IMR-90 (cell line): ENCODE data around the gene PARL.

Source experiments
- BHLHE40 ChIP-seq: fragments of 150-350 bp; IDR thresholded peaks from 2 replicates; pipeline ENCODE4 v1.6.1; 2016; ENCODE audit warnings: mild to moderate bottlenecking, low read depth, low read length
- CEBPB ChIP-seq: IDR thresholded peaks from 2 replicates; pipeline ENCODE4 v1.6.1; 2012; ENCODE audit warnings: low read depth, low read length, improper control_type of control experiment
- CHD1 ChIP-seq: IDR thresholded peaks from 2 replicates; pipeline ENCODE4 v1.6.1; 2012; ENCODE audit warnings: low read depth, low read length, improper control_type of control experiment
- MAFK ChIP-seq: IDR thresholded peaks from 2 replicates; pipeline ENCODE4 v1.6.1; 2012; ENCODE audit warnings: low read depth, low read length, improper control_type of control experiment
- MXI1 ChIP-seq: IDR thresholded peaks from 2 replicates; pipeline ENCODE4 v1.6.1; 2012; ENCODE audit warnings: low read depth, mild to moderate bottlenecking, low read length, moderate library complexity, borderline replicate concordance
- POLR2A ChIP-seq: IDR thresholded peaks from 2 replicates; pipeline ENCODE4 v1.6.1; 2012; ENCODE audit warnings: mild to moderate bottlenecking, low read depth, low read length
- RAD21 ChIP-seq: IDR thresholded peaks from 2 replicates; pipeline ENCODE4 v1.6.1; 2012; ENCODE audit warnings: low read length, improper control_type of control experiment
- SMC3 ChIP-seq: fragments of 150-350 bp; IDR thresholded peaks from 2 replicates; pipeline ENCODE4 v1.6.1; 2016; ENCODE audit warnings: low read depth, mild to moderate bottlenecking, antibody characterized with exemption, low read length, moderate library complexity
- TF ChIP-seq, protein P1 (sequence below): conservative IDR thresholded peaks from 2 replicates; pipeline ENCODE4 v1.5.1; 2012; ENCODE audit warnings: mild to moderate bottlenecking, low read depth, low read length, improper control_type of control experiment
- TF ChIP-seq, protein P2 (sequence below): fragments of 150-350 bp; IDR thresholded peaks from 2 replicates; pipeline ENCODE4 v1.6.1; 2017; ENCODE audit warnings: mild to moderate bottlenecking, antibody characterized with exemption, low read length, low read depth
- TF ChIP-seq, protein P3 (sequence below): fragments of 150-350 bp; IDR thresholded peaks from 2 replicates; pipeline ENCODE4 v1.6.1; 2016; ENCODE audit warnings: low read depth, mild to moderate bottlenecking, low read length, moderate library complexity, borderline replicate concordance

DNA sequence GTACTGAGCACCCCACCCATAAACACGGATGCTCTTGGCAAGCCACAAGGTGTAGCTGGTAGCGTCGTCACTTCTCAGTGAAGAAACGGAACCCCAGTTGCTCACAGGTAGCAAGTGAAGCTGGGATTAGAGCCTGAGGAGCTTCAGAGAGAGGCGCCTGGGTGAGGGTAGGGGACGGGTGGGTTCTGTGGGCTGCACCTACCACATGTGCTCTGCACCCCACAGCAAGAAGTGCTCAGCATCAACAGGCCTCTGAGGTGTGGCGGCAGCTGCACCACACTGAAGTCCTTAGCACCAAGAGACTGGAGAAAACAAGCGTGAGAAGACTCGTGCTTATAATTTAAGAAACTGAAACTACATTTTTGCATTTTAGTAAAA is 69.1 kb downstream of the PARL start:
- TF ChIP-seq POLR2A = no peak
- TF ChIP-seq, protein P1, sequence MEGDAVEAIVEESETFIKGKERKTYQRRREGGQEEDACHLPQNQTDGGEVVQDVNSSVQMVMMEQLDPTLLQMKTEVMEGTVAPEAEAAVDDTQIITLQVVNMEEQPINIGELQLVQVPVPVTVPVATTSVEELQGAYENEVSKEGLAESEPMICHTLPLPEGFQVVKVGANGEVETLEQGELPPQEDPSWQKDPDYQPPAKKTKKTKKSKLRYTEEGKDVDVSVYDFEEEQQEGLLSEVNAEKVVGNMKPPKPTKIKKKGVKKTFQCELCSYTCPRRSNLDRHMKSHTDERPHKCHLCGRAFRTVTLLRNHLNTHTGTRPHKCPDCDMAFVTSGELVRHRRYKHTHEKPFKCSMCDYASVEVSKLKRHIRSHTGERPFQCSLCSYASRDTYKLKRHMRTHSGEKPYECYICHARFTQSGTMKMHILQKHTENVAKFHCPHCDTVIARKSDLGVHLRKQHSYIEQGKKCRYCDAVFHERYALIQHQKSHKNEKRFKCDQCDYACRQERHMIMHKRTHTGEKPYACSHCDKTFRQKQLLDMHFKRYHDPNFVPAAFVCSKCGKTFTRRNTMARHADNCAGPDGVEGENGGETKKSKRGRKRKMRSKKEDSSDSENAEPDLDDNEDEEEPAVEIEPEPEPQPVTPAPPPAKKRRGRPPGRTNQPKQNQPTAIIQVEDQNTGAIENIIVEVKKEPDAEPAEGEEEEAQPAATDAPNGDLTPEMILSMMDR = no peak
- TF ChIP-seq, protein P2, sequence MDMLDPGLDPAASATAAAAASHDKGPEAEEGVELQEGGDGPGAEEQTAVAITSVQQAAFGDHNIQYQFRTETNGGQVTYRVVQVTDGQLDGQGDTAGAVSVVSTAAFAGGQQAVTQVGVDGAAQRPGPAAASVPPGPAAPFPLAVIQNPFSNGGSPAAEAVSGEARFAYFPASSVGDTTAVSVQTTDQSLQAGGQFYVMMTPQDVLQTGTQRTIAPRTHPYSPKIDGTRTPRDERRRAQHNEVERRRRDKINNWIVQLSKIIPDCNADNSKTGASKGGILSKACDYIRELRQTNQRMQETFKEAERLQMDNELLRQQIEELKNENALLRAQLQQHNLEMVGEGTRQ = no peak
- no peak for TF ChIP-seq CHD1
- no peak for TF ChIP-seq RAD21
- TF ChIP-seq MAFK = no peak
- no peak for TF ChIP-seq BHLHE40
- TF ChIP-seq CEBPB = no peak
- TF ChIP-seq SMC3 = no peak
- TF ChIP-seq, protein P3, sequence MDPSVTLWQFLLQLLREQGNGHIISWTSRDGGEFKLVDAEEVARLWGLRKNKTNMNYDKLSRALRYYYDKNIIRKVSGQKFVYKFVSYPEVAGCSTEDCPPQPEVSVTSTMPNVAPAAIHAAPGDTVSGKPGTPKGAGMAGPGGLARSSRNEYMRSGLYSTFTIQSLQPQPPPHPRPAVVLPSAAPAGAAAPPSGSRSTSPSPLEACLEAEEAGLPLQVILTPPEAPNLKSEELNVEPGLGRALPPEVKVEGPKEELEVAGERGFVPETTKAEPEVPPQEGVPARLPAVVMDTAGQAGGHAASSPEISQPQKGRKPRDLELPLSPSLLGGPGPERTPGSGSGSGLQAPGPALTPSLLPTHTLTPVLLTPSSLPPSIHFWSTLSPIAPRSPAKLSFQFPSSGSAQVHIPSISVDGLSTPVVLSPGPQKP = no peak
- no peak for TF ChIP-seq MXI1
